K562 treated with DMSO at 1 percent for 48 hours (cell line): ENCODE data around the gene UBTF. TPM values are rescaled to one million over a fixed set of nuclear protein-coding genes. Genes with fewer than 3 reads are reported as not detected.

Experiments used
- total RNA-seq: library from RNA; unstranded; fragments of 300-600 nt; gene quantifications from 2 replicates; pipeline ENCODE4 v1.2.3, GENCODE V29; 2022; ENCODE audit warnings: low replicate concordance; ENCODE audit errors: extremely low read depth

UBTF gene
- total RNA-seq: 102 TPM in 1 of 2 replicates, not detected in the other

GRCh38 chr17:44219616-44220212 lies at the start of gene UBTF:
UBTF (minus strand) TSS chr17:44219675; CDS start chr17:44218229, 1,446 bp downstream.

GRCh38 chr17:44267818-44268490 lies 48.5 kb upstream of the UBTF start, which contains the start of gene SLC4A1:
SLC4A1 (minus strand) TSS chr17:44268135; CDS start chr17:44262866, 5,269 bp downstream.

GRCh38 chr17:44199553-44200477 lies 19.7 kb downstream of the UBTF start, which contains the start of gene ATXN7L3:
ATXN7L3 (minus strand) TSS chr17:44199884; CDS start chr17:44198070, 1,814 bp downstream.

GRCh38 chr17:44186307-44187130 lies 33.0 kb downstream of the UBTF start, which contains the start of gene TMUB2:
TMUB2 (plus strand) TSS chr17:44186972; CDS start chr17:44187709, 737 bp downstream.

GRCh38 chr17:44170499-44171201 lies 48.8 kb downstream of the UBTF start, which contains the start of gene ASB16:
ASB16 (plus strand) TSS chr17:44170704; CDS start chr17:44170790, 86 bp downstream.

Other genes starting within 250 kb of the UBTF start
- not detected in 2 replicates for gene NAGS, start 215.1 kb downstream of the UBTF start, total RNA-seq
- gene TMEM101, start 204.7 kb downstream of the UBTF start, total RNA-seq: not detected in 2 replicates
- not detected in 2 replicates for gene LSM12, start 153.0 kb downstream of the UBTF start, total RNA-seq
- not detected in 2 replicates for gene G6PC3, start 148.9 kb downstream of the UBTF start, total RNA-seq
- gene HDAC5, start 96.0 kb downstream of the UBTF start, total RNA-seq: 133 TPM in 1 of 2 replicates, not detected in the other
- gene HROB, start 77.7 kb downstream of the UBTF start, total RNA-seq: not detected in 2 replicates
- gene ASB16, start 49.0 kb downstream of the UBTF start, total RNA-seq: not detected in 2 replicates
- not detected in 2 replicates for gene TMUB2, start 32.7 kb downstream of the UBTF start, total RNA-seq
- not detected in 2 replicates for gene ATXN7L3, start 19.8 kb downstream of the UBTF start, total RNA-seq
- not detected in 2 replicates for gene SLC4A1, start 48.5 kb upstream of the UBTF start, total RNA-seq
- gene RUNDC3A, start 88.9 kb upstream of the UBTF start, total RNA-seq: not detected in 2 replicates
- not detected in 2 replicates for gene SLC25A39, start 105.1 kb upstream of the UBTF start, total RNA-seq
- 244 TPM in 1 of 2 replicates, not detected in the other for gene GRN, start 125.6 kb upstream of the UBTF start, total RNA-seq
- not detected in 2 replicates for gene FAM171A2, start 144.2 kb upstream of the UBTF start, total RNA-seq
- not detected in 2 replicates for gene ITGA2B, start 170.0 kb upstream of the UBTF start, total RNA-seq